ENCODE results near the gene DYNC1I2. TPM values are rescaled to one million over a fixed set of nuclear protein-coding genes. Genes with fewer than 3 reads are reported as not detected.

Gene DYNC1I2
- total RNA-seq, 1 experiment from 2014 or later = 89.1 TPM

DNA sequence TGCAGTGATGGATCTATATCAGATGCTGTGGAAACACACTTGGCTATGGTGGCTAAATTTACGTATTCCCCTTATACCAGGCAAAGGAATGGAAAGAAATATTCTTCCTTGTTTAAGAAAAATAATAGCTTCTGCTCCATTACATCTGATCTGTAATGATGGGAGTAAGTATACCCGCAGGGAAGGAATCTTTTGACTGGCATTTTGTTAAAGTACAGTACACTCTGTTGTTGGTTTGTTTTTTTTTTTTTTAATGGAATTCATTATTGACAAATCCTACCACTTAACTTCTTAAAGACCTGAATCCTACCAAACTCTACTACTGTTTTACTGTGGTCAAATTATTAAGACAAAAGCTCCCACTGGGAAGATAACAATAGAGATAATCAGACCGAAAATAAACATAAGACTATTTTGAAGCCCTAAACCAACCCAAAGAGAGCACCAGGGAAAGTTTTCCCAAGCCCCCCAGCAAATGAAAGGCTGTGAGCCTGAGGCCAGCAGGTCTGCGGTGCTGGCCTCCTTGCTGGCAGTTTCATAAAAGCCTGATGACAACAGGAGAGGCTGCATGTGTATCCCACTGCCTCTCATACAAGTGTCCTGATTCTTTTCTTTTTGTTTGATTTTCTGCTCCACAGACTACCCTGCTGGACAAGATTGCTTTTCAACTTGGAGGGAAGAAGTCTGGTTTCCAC, 105.8 kb downstream of the DYNC1I2 start:
- no peaks in the 10 kb centered on the region for H3K9me3 ChIP-seq
- DNase-seq = no peak
- H3K4me3 ChIP-seq = no peak overlapping the region
- no peaks in the 10 kb centered on the region for H3K27me3 ChIP-seq
- peaks cover 4% of the 10 kb centered on the region for H3K36me3 ChIP-seq

DNA sequence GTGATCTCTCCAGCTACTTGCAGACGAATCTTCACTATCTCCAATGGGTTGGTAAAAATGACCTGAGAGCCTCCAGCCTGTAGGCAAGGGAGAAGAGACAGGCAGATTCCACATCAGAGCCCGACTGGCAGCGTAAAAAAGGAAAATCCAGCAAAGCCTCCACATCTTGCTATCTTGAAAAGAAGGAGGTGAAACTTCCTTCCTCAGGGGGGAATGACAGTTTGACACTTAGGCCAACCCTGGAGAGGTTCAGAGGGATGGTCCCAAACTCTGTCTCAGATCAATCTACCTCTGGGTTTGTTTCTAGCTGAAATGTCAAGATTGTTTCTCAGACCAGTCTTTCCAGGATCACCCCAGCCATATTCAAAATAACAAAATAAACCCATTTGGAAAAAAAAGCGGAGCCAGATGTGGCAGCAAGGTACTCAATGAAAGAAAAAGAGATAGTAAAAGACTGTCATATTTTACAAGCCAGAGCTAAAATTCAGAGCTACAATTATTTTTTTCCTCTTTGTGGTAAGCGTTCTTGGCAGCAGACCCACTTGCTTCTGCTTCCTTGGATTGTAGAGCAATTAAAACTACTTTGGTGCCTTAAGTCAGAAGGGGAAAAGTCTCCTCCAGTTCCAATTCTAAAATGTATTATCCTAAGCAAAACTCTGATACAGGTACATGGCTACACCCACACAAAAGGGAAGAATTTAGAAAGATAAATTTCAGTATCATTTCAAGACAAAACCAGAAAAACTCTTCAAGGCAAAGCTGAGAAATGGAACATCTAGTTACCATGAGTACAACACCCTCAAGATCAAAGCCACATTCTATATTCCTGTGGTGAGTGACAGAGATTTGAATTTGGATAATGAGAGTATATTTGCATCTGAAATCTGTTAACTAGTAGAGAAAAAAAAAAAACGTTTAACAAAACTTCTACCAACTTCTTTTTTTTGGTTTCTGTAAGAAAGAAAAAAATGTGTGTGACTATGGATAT, 106.7 kb downstream of the DYNC1I2 start:
- peaks cover 4% of the 10 kb centered on the region for H3K36me3 ChIP-seq
- no peaks in the 10 kb centered on the region for H3K9me3 ChIP-seq
- H3K27me3 ChIP-seq = no peaks in the 10 kb centered on the region
- no peak for DNase-seq
- no peak overlapping the region for H3K4me3 ChIP-seq

DNA sequence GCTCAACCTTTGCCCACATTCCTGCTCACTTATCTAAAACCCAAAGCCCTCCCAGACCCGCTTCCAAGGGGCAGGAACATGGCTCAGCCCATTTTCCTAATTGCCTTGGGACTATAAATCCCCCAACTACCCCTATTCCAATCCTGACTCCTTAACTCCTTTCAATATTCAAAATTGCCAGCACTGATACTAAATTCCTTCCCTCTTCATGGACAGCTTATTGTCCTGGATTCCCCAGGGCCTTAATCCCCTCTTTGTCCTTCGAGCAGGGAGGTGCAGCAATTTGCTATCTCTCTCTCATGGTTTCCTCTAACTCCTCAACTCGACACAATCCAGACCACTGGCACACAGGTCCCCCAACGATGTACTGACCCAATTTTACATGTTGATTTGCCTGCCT, 107.6 kb downstream of the DYNC1I2 start:
- Histone ChIP-seq H3K36me3 (peaks cover 4% of the 10 kb centered on the region), H3K27me3 (no peaks in the 10 kb centered on the region), H3K9me3 (no peaks in the 10 kb centered on the region), H3K4me3 (no peak overlapping the region)
- no peak for DNase-seq

Other genes with a start within 250 kb of the DYNC1I2 start
- 56.3 and 58.5 TPM in 2 replicates for gene CYBRD1, start 165.0 kb upstream of the DYNC1I2 start, total RNA-seq (2014; rRNA removed; shearing (Covaris generic); ENCODE audit: low replicate concordance)
- 19.5 and 21.7 TPM in 2 replicates for gene SLC25A12, start 206.8 kb downstream of the DYNC1I2 start, total RNA-seq (2014; rRNA removed; shearing (Covaris generic); ENCODE audit: low replicate concordance)
- 51.3 and 118 TPM in 2 replicates for gene HAT1, start 235.0 kb downstream of the DYNC1I2 start, total RNA-seq (2014; rRNA removed; shearing (Covaris generic); ENCODE audit: low replicate concordance)